Mucosa of descending colon (tissue), 3 donors: ENCODE measurements around the gene SPDYE4. TPM values are rescaled to one million over a fixed set of nuclear protein-coding genes. Genes with fewer than 3 reads are reported as not detected.

Source experiments
- ATAC-seq: fragments of 200-7000 bp; cut with Tn5 transposase; one replicate; pipeline ENCODE4 v1.9.1; 2020; ENCODE audit warnings: mild to moderate bottlenecking, moderate library complexity
- DNase-seq, 3 donors: peaks; one replicate each; pipeline ENCODE4 v3.0.0-alpha.2; 2020
- H3K36me3 ChIP-seq: fragments of 200-600 bp; one replicate; pipeline ENCODE4 v1.8.0; 2021; ENCODE audit warnings: low read depth, mild to moderate bottlenecking
- H3K4me1 ChIP-seq: fragments of 200-600 bp; one replicate; pipeline ENCODE4 v1.8.0; 2021; ENCODE audit warnings: low read depth, mild to moderate bottlenecking
- H3K4me3 ChIP-seq: fragments of 200-600 bp; one replicate; pipeline ENCODE4 v1.8.0; 2021; ENCODE audit warnings: mild to moderate bottlenecking
- H3K9me3 ChIP-seq: fragments of 200-600 bp; one replicate; pipeline ENCODE4 v1.8.0; 2021; ENCODE audit warnings: mild to moderate bottlenecking
- intact Hi-C, 2 donors: fragments of 100-400 bp; cut with DNase I in 1 of 2; cut with micrococcal nuclease in 1 of 2; formaldehyde crosslinking; loops; one replicate each; pipeline versions ENCODE4 v1.11.0 to v1.11.1; 2022; cut with DNase I, micrococcal nuclease
- total RNA-seq, 3 donors: library from RNA; stranded (reverse); fragmentation: NEBNext Ultra II Directional in 2 of 3; extraction: Animal tissue kit (Norgen Biotek cat#: 25700) in 2 of 3; gene quantifications; one replicate each; pipeline versions ENCODE4 v1.2.1 to v1.2.4, GENCODE V29; 2021 to 2023
- TF ChIP-seq, protein P1 (sequence below): fragments of 200-600 bp; IDR thresholded peaks from one replicate; pipeline ENCODE4 v1.8.0; 2022; ENCODE audit warnings: antibody characterized with exemption, mild to moderate bottlenecking
- donor health status: DM: no; HTN: no; CAD: no; lungs with moderate emphysema.
- donor health status: DM: no; HTN: no; CAD: no.
- donor health status: DM: no; HTN: yes; CAD: no.

The SPDYE4 gene
- total RNA-seq, 3 donors from 2014 or later, result not detected

DNA sequence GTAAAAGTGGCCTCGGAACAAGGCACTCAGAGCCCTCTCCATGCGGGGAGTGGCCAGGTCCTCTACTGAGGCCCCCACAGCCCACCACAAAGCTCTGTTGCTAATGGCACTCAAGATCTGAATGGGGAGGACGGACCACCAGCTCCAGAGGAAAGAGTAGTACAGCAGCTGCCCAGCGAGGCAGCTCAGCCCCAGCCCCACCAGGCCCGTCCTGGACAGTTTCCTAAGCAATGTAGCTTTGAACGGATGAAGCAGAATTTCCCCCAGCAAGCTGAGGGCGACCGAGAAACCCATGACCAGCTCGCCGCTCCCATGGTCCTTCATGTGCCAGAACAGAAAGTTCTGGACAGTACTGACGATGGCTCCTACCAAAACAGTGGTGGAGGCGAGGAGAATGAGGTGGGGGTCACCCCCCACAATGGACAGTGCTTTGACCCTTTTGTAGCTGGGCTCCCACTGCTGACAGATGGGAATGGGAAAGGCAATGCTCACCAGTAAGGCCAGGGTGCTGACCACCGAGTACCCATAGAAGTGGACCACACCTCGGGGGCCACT is 39.4 kb upstream of the SPDYE4 start:
- DNase-seq (no peak), ATAC-seq (no peak)
- Histone ChIP-seq H3K9me3 (no peaks in the 10 kb centered on the region), H3K4me1 (no peaks in the 10 kb centered on the region), H3K36me3 (no peaks in the 10 kb centered on the region), H3K4me3 (no peak overlapping the region)
- intact Hi-C loops, result no loop called here
- TF ChIP-seq, protein P1, sequence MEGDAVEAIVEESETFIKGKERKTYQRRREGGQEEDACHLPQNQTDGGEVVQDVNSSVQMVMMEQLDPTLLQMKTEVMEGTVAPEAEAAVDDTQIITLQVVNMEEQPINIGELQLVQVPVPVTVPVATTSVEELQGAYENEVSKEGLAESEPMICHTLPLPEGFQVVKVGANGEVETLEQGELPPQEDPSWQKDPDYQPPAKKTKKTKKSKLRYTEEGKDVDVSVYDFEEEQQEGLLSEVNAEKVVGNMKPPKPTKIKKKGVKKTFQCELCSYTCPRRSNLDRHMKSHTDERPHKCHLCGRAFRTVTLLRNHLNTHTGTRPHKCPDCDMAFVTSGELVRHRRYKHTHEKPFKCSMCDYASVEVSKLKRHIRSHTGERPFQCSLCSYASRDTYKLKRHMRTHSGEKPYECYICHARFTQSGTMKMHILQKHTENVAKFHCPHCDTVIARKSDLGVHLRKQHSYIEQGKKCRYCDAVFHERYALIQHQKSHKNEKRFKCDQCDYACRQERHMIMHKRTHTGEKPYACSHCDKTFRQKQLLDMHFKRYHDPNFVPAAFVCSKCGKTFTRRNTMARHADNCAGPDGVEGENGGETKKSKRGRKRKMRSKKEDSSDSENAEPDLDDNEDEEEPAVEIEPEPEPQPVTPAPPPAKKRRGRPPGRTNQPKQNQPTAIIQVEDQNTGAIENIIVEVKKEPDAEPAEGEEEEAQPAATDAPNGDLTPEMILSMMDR, result no peak

DNA sequence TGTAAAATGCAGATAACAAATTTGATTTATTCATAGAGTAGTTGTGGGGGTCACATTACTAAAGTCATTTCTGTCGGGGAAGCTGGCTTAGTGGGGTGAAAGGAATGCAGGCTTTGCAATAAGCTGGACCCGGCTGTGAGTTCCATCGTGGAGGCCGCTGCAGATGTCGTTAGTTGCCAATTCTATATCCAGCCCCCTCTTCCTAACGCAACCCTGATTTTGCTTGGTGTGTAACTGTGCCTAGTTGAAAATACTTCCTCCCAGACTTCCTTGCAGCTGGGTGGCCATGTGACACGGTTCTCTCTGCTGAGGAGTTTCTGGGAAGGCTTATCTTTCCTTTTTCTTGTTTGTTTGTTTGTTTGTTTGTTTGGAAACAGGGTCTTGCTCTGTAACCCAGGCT is 36.3 kb upstream of the SPDYE4 start:
- Histone ChIP-seq H3K9me3 (peaks cover 5% of the 10 kb centered on the region), H3K36me3 (no peaks in the 10 kb centered on the region), H3K4me1 (no peaks in the 10 kb centered on the region), H3K4me3 (no peak overlapping the region)
- ATAC-seq (no peak), DNase-seq (no peak)
- intact Hi-C loops, result no loop called here
- TF ChIP-seq, protein P1, result no peak

DNA sequence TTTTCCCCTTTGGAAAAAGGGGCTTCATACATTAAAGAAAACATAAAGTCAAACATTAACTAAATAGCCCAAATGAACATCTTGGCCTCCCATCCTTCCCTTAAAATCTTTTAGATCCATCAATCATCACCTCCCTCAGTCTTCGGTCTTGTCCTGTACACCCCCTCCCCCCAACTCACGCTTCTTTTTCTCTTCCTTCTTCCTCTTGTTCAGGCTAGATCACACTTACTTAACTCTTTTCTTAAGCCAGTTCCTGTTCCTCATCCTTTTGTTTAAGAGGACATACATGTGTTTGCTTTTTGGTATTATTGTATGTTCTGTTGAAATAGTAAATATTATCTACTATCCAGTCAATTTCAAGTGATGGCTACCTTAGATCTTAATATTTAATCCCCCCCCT is 35.3 kb upstream of the SPDYE4 start:
- TF ChIP-seq, protein P1, result no peak
- Histone ChIP-seq H3K4me3 (no peak overlapping the region), H3K36me3 (no peaks in the 10 kb centered on the region), H3K4me1 (no peaks in the 10 kb centered on the region), H3K9me3 (peaks cover 5% of the 10 kb centered on the region)
- no peak for ATAC-seq
- intact Hi-C loops, result no loop called here
- DNase-seq, result no peak

DNA sequence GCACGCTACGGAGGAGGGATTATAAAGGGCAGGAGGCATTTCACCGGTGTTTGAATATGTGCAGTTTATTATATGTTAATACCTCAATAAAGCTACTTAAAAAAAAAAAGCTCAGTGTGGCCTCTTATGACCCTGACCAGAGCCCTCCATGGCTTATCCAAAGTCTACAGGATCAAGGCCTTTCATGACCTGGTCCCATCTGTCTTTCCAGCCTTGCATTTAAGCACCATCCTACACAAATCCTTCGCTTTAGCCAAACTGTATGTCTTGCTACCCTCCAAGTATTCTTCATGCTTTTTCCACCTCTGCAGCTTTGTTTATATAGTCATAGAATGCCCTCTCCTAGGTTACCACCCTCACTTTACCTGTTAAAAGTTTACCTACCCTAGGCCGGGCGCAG is 34.3 kb upstream of the SPDYE4 start:
- ATAC-seq, result no peak
- intact Hi-C loops, result no loop called here
- no peak overlapping the region for H3K4me3 ChIP-seq

DNA sequence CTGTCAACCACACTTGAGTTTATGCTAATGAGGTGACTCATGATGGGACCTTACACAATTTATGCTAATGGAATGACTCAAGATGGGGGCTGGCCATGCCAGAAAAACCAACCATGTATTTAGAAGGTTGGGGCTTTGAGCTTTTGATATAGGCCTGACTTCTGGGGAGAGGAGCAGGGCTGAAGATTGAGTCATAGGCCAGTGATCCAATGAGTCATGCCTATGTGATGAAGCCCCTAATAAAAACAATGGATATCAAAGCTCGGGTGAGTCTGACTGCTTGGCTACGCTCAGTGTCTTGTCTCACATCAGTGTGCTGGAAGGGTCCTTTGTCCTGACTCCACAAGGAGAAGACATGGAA is 33.5 kb upstream of the SPDYE4 start:
- Histone ChIP-seq H3K36me3 (no peaks in the 10 kb centered on the region), H3K9me3 (peaks cover 5% of the 10 kb centered on the region), H3K4me3 (no peak overlapping the region), H3K4me1 (no peaks in the 10 kb centered on the region)
- TF ChIP-seq, protein P1, result no peak
- intact Hi-C loops, result no loop called here
- ATAC-seq, result no peak
- no peak for DNase-seq

More for the DNA sequence above, 34.3 kb upstream of the SPDYE4 start:
- no peaks in the 10 kb centered on the region for H3K4me1 ChIP-seq
- no peak for DNase-seq
- H3K9me3 ChIP-seq, result peaks cover 5% of the 10 kb centered on the region
- TF ChIP-seq, protein P1, result no peak
- no peaks in the 10 kb centered on the region for H3K36me3 ChIP-seq

DNA sequence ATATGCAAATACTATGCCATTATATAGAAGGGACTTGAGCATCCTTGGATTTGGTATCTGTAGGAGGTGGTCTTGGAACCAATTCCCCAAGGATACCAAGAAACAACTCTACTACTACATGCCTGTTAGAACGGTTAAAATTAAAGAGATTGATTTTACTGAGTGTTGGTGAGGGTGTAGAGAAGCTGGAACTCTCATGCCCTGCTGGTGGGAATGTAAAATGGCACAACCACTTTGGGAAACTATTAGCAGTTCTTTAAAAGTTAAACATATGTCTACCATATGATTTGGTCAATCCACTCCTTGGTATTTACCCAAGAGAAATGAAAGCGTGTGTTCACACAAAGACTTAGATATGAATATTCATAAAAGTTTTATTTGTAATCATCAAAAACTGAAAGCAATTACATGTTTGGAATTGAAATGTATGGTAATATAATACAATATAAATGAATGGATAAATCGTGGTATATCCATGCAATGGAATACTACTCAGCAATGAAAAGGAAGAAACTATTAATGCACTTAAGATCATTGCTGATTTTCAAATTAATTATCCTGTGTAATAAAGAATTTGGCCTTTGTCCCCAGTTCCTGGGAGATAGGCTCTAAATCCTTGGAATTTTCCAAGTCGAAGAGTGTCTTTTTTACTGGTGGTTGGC is 33.0 kb upstream of the SPDYE4 start:
- ATAC-seq (no peak), DNase-seq (no peak)
- intact Hi-C loops, result no loop called here
- peaks cover 5% of the 10 kb centered on the region for H3K9me3 ChIP-seq
- no peaks in the 10 kb centered on the region for H3K4me1 ChIP-seq
- TF ChIP-seq, protein P1, result no peak
- H3K36me3 ChIP-seq, result no peaks in the 10 kb centered on the region
- no peak overlapping the region for H3K4me3 ChIP-seq
